C4-2B (cell line): ENCODE data around the gene JAK3.

Experiments
- ZFX ChIP-seq: fragments of 450-650 bp; IDR thresholded peaks from 2 replicates; pipeline ENCODE4 v1.6.1; 2017
- TF ChIP-seq, protein P1 (sequence below): fragments of 450-650 bp; conservative IDR thresholded peaks from 2 replicates; pipeline ENCODE4 v1.5.1; 2017; ENCODE audit warnings: mild to moderate bottlenecking

DNA sequence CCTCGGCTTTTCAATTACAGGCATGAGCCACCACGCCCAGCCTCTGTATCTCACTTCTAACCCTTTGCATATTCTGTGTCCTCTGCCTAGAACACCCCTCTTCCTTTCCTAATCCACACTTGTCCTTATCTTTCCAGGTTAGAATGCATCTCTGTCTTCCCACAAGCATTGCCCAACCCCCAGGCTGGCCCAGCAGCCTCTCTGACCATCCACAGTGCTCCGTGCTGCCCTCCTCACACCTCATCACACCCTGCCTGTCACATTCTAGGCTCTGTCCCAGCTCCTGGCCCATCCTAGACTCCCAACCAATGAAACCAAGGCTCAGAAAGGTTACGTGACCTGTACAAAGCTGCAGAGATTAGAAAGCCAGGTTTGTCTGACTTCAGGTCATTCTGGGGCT is 11.3 kb downstream of the JAK3 start:
- TF ChIP-seq, protein P1, sequence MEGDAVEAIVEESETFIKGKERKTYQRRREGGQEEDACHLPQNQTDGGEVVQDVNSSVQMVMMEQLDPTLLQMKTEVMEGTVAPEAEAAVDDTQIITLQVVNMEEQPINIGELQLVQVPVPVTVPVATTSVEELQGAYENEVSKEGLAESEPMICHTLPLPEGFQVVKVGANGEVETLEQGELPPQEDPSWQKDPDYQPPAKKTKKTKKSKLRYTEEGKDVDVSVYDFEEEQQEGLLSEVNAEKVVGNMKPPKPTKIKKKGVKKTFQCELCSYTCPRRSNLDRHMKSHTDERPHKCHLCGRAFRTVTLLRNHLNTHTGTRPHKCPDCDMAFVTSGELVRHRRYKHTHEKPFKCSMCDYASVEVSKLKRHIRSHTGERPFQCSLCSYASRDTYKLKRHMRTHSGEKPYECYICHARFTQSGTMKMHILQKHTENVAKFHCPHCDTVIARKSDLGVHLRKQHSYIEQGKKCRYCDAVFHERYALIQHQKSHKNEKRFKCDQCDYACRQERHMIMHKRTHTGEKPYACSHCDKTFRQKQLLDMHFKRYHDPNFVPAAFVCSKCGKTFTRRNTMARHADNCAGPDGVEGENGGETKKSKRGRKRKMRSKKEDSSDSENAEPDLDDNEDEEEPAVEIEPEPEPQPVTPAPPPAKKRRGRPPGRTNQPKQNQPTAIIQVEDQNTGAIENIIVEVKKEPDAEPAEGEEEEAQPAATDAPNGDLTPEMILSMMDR, result no peak
- no peak for TF ChIP-seq ZFX
